Keratinocyte (primary cell): ENCODE measurements around the gene CSGALNACT2. TPM values are rescaled to one million over a fixed set of nuclear protein-coding genes. Genes with fewer than 3 reads are reported as not detected.

Experiments used
- DNase-seq: peaks from one replicate; pipeline ENCODE4 v3.0.0-alpha.2; 2011; ENCODE audit warnings: low read depth, missing footprints, low spot score
- FAIRE-seq: peaks from 2 replicates; lab custom pipeline; 2011; peaks lifted over from hg19 to GRCh38; lab: Jason Lieb, UNC
- H2AFZ ChIP-seq: 2 replicates; pipeline ENCODE4 v1.6.0; 2012; ENCODE audit warnings: low read length, control low read depth, inconsistent platforms; ENCODE audit not compliant: control insufficient read depth
- H3K27ac ChIP-seq: 2 replicates; pipeline ENCODE4 v1.5.1; 2011; ENCODE audit warnings: low read length; ENCODE audit not compliant: control insufficient read depth, insufficient read depth
- H3K27me3 ChIP-seq: 3 replicates; pipeline ENCODE4 v1.6.0; 2011; ENCODE audit warnings: low read length; ENCODE audit not compliant: control insufficient read depth, insufficient read depth; ENCODE audit errors: extremely low read depth
- H3K36me3 ChIP-seq, 2 experiments: 2 replicates in 1 of 2; 3 replicates in 1 of 2; pipeline ENCODE4 v1.5.1; 2011; ENCODE audit warnings: low read length in 2 of 2, mild to moderate bottlenecking in 1 of 2; ENCODE audit not compliant: control insufficient read depth in 2 of 2, insufficient read depth in 2 of 2; ENCODE audit errors: extremely low read depth in 1 of 2
- H3K4me1 ChIP-seq: 3 replicates; pipeline ENCODE4 v1.5.1; 2011; ENCODE audit warnings: low read length; ENCODE audit not compliant: control insufficient read depth, insufficient read depth; ENCODE audit errors: extremely low read depth
- H3K4me2 ChIP-seq: 3 replicates; pipeline ENCODE4 v1.6.0; 2011; ENCODE audit warnings: low read depth, low read length; ENCODE audit not compliant: control insufficient read depth, insufficient read depth; ENCODE audit errors: extremely low read depth
- H3K4me3 ChIP-seq, 3 experiments: fragments of 200-600 bp in 1 of 3; sonication (generic) in 1 of 3; 2 replicates in 2 of 3; 3 replicates in 1 of 3; pipeline ENCODE4 v1.5.1; 2011 to 2016; ENCODE audit warnings: low read length in 3 of 3, mild to moderate bottlenecking in 3 of 3, control low read depth in 2 of 3, inconsistent platforms in 1 of 3, low read depth in 1 of 3, mixed read lengths in 1 of 3, mixed run types in 1 of 3, moderate library complexity in 1 of 3; ENCODE audit not compliant: control insufficient read depth in 2 of 3, insufficient read depth in 2 of 3; ENCODE audit errors: extremely low read depth in 1 of 3
- H3K79me2 ChIP-seq: 2 replicates; pipeline ENCODE4 v1.6.0; 2012; ENCODE audit warnings: low read length; ENCODE audit not compliant: control insufficient read depth, insufficient read depth
- H3K9ac ChIP-seq: 3 replicates; pipeline ENCODE4 v1.6.0; 2011; ENCODE audit warnings: low read length; ENCODE audit not compliant: control insufficient read depth, insufficient read depth; ENCODE audit errors: extremely low read depth
- H3K9me1 ChIP-seq: 3 replicates; pipeline ENCODE4 v1.6.0; 2011; ENCODE audit warnings: low read length; ENCODE audit not compliant: control insufficient read depth, insufficient read depth; ENCODE audit errors: extremely low read depth
- H3K9me3 ChIP-seq: 2 replicates; pipeline ENCODE4 v1.5.1; 2012; ENCODE audit warnings: low read depth, low read length; ENCODE audit not compliant: control insufficient read depth
- H4K20me1 ChIP-seq: 3 replicates; pipeline ENCODE4 v1.6.0; 2011; ENCODE audit warnings: low read length; ENCODE audit not compliant: control insufficient read depth, insufficient read depth; ENCODE audit errors: extremely low read depth
- EZH2 ChIP-seq: IDR thresholded peaks from one replicate; pipeline ENCODE4 v1.6.1; 2012; ENCODE audit warnings: inconsistent platforms, mild to moderate bottlenecking, low read length, moderate library complexity
- dilution Hi-C: fragments of 300-500 bp; cut with MboI; formaldehyde crosslinking; loops from one replicate; pipeline ENCODE4 v1.7.0; 2020; ENCODE audit warnings: low sequenced_read_pairs; ENCODE audit not compliant: extremely low pct_ligation_motif_present
- polyA plus RNA-seq, 5 experiments: library from polyadenylated mRNA; depleted of rRNA in 3 of 5; stranded (reverse) in 3 of 5; stranded (forward) in 1 of 5; unstranded in 1 of 5; fragments of >200 nt; gene quantifications; 1 replicate in 1 of 5; 2 replicates in 3 of 5; 3 replicates in 1 of 5; pipeline versions ENCODE4 v1.2.1 to v1.2.3, GENCODE V29; 2011 to 2012; ENCODE audit warnings: missing spikeins in 2 of 5, low read depth in 1 of 5, low replicate concordance in 1 of 5
- TF ChIP-seq, protein P1 (sequence below), 3 experiments: IDR thresholded peaks in 1 of 3; conservative IDR thresholded peaks in 1 of 3; optimal IDR thresholded peaks in 1 of 3; 2 replicates in 2 of 3; 3 replicates in 1 of 3; pipeline versions ENCODE3 to v1.5.1; 2011; ENCODE audit warnings: low read length in 3 of 3, mild to moderate bottlenecking in 3 of 3, moderate library complexity in 2 of 3, control low read depth in 1 of 3, inconsistent platforms in 1 of 3; ENCODE audit not compliant: insufficient read depth in 2 of 3; ENCODE audit errors: extremely low read depth in 1 of 3

The CSGALNACT2 gene
- polyA plus RNA-seq, 1 donor (not counting 4 experiments of a cell fraction or from before 2014, with no cell fraction given), result 19.7 TPM

DNA sequence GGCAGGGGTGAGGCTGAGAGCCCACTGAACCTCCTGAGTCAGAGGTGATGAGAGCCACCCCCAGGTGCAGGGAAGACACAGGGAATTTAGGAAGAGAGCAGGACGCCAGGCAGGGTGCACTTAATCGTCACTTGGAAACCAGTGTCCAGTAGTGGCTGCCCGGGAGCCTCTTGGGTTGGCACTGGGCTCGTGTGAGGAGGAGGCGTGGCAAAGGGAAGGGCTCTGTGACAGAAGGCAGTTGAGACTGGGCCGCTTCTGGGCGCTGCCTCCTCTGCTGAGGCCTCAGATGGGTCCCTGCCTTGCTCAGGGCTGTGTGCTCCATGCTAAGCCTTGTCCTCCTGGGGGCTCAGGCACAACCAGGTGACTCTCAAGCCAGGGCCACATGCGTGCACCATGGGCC, 48.1 kb upstream of the CSGALNACT2 start:
- H3K79me2 ChIP-seq, result no peaks in the 10 kb centered on the region
- H2AFZ ChIP-seq, result no peak overlapping the region
- no peak overlapping the region for H3K9ac ChIP-seq
- no peak overlapping the region for H3K4me2 ChIP-seq
- H3K27me3 ChIP-seq, result no peaks in the 10 kb centered on the region
- FAIRE-seq (no peak), DNase-seq (no peak)
- no peak overlapping the region for H3K4me3 ChIP-seq
- dilution Hi-C loops, result no loop called here
- H3K27ac ChIP-seq, result no peak overlapping the region
- no peaks in the 10 kb centered on the region for H3K4me1 ChIP-seq
- no peaks in the 10 kb centered on the region for H3K9me1 ChIP-seq
- TF ChIP-seq, protein P1, sequence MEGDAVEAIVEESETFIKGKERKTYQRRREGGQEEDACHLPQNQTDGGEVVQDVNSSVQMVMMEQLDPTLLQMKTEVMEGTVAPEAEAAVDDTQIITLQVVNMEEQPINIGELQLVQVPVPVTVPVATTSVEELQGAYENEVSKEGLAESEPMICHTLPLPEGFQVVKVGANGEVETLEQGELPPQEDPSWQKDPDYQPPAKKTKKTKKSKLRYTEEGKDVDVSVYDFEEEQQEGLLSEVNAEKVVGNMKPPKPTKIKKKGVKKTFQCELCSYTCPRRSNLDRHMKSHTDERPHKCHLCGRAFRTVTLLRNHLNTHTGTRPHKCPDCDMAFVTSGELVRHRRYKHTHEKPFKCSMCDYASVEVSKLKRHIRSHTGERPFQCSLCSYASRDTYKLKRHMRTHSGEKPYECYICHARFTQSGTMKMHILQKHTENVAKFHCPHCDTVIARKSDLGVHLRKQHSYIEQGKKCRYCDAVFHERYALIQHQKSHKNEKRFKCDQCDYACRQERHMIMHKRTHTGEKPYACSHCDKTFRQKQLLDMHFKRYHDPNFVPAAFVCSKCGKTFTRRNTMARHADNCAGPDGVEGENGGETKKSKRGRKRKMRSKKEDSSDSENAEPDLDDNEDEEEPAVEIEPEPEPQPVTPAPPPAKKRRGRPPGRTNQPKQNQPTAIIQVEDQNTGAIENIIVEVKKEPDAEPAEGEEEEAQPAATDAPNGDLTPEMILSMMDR (optimal IDR thresholded peaks at IDR 0.05 in 1 of 3, IDR thresholded peaks at IDR 0.05 in 1 of 3, conservative IDR thresholded peaks at IDR 0.05 in 1 of 3; ENCODE audit: extremely low read depth in 1 of 3, insufficient read depth in 2 of 3, low read length in 3 of 3), result no peak
- no peaks in the 10 kb centered on the region for H3K9me3 ChIP-seq
- no peaks in the 10 kb centered on the region for H4K20me1 ChIP-seq
- H3K36me3 ChIP-seq, result no peaks in the 10 kb centered on the region

DNA sequence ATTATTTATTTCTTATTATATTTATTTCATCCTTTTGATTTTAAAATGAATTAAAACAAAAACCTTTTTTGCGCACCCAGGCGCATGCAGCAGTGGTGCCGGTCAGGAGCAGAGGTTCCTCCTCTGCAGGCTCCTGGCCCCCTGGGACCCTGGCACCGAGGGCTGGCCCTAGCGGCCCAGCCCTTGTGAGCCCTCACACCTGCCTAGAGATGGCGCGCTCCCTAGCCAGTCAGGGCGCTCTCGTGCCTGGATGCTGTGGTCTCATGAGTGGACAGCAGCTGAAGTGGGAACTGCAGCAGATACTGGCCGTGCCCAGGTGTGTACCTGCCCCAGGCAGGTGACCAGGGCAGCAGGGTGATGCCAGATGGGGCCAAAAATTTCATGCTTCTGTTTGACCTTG, 47.6 kb upstream of the CSGALNACT2 start:
- dilution Hi-C loops, result no loop called here

DNA sequence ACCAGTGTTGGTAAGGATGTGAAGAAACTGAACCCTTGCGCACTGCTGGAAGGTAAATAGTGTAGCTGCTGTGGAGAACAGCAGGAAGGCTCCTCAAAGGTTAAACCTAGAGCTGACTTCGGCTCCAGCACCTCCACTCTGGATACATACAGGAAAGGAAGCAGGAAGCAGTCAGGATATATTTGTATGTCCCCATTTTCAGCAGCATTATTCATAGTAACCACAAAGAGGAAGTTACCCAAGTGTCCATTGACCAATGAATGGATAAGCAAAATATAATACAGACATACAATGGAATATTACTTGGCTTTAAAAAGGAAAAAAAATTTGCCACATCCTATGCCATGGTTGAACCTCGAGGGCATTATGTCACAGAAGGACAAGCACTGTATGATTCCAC, 46.4 kb upstream of the CSGALNACT2 start:
- dilution Hi-C loops, result no loop called here
- Histone ChIP-seq H3K9ac (no peak overlapping the region), H3K4me2 (no peak overlapping the region), H3K4me3 (no peak overlapping the region), H3K4me1 (no peaks in the 10 kb centered on the region), H3K9me3 (no peaks in the 10 kb centered on the region), H3K36me3 (no peaks in the 10 kb centered on the region), H3K9me1 (no peaks in the 10 kb centered on the region), H3K27ac (no peak overlapping the region), H3K79me2 (no peaks in the 10 kb centered on the region), H2AFZ (no peak overlapping the region), H3K27me3 (no peaks in the 10 kb centered on the region), H4K20me1 (no peaks in the 10 kb centered on the region)
- DNase-seq, result no peak
- no peak for TF ChIP-seq EZH2
- TF ChIP-seq, protein P1 (optimal IDR thresholded peaks at IDR 0.05 in 1 of 3, IDR thresholded peaks at IDR 0.05 in 1 of 3, conservative IDR thresholded peaks at IDR 0.05 in 1 of 3; ENCODE audit: extremely low read depth in 1 of 3, insufficient read depth in 2 of 3, low read length in 3 of 3), result no peak
- no peak for FAIRE-seq

More for the DNA sequence above, 47.6 kb upstream of the CSGALNACT2 start:
- Histone ChIP-seq H3K4me2 (no peak overlapping the region), H3K27me3 (no peaks in the 10 kb centered on the region), H3K4me1 (no peaks in the 10 kb centered on the region), H3K27ac (no peak overlapping the region), H3K4me3 (no peak overlapping the region), H3K9ac (no peak overlapping the region), H3K9me3 (no peaks in the 10 kb centered on the region), H3K36me3 (no peaks in the 10 kb centered on the region), H3K79me2 (no peaks in the 10 kb centered on the region), H3K9me1 (no peaks in the 10 kb centered on the region), H4K20me1 (no peaks in the 10 kb centered on the region), H2AFZ (no peak overlapping the region)
- TF ChIP-seq EZH2, result no peak
- DNase-seq (no peak), FAIRE-seq (no peak)
